Breast epithelium (tissue), 4 donors: Measurements from ENCODE around the gene ABI2. TPM values are rescaled to one million over a fixed set of nuclear protein-coding genes. Genes with fewer than 3 reads are reported as not detected.
A peak's percentile ranks its signal among the peaks of the same experiment; 100 is the strongest.

Source experiments
- DNase-seq, 2 donors: peaks; one replicate each; pipeline ENCODE4 v3.0.0-alpha.2; 2019; ENCODE audit warnings: low spot score in 2 of 2
- H3K27ac ChIP-seq, 2 donors: fragments of 200-600 bp; sonication (generic) in 1 of 2; one replicate each; pipeline ENCODE4 v1.5.1; 2016 to 2019; ENCODE audit warnings: mild to moderate bottlenecking in 1 of 2
- H3K27me3 ChIP-seq, 2 donors: fragments of 200-600 bp; sonication (generic) in 1 of 2; one replicate each; pipeline versions ENCODE4 v1.5.1 to v1.6.0; 2017 to 2019; ENCODE audit warnings: control low read depth in 1 of 2, mild to moderate bottlenecking in 1 of 2
- H3K36me3 ChIP-seq: fragments of 200-600 bp; one replicate; pipeline ENCODE4 v1.5.1; 2019
- H3K4me1 ChIP-seq, 2 donors: fragments of 200-600 bp; sonication (generic); one replicate each; pipeline ENCODE4 v1.5.1; 2016 to 2019; ENCODE audit warnings: control low read depth in 1 of 2
- H3K4me3 ChIP-seq, 3 donors: fragments of 200-600 bp; sonication (generic); 1 replicate in 2 of 3; 2 replicates in 1 of 3; pipeline ENCODE4 v1.5.1; 2016 to 2019; ENCODE audit warnings: mild to moderate bottlenecking in 3 of 3, moderate library complexity in 2 of 3
- H3K9me3 ChIP-seq, 2 donors: fragments of 200-600 bp; sonication (generic) in 1 of 2; one replicate each; pipeline ENCODE4 v1.5.1; 2016 to 2019; ENCODE audit warnings: control low read depth in 1 of 2
- CTCF ChIP-seq, 3 donors: fragments of 450-650 bp; IDR thresholded peaks; one replicate each; pipeline ENCODE4 v1.5.1; 2016 to 2017; ENCODE audit warnings: antibody characterized with exemption in 3 of 3, mild to moderate bottlenecking in 3 of 3, moderate library complexity in 3 of 3
- POLR2A ChIP-seq: fragments of 450-650 bp; IDR thresholded peaks from one replicate; pipeline ENCODE4 v1.6.1; 2016; ENCODE audit warnings: antibody characterized with exemption, mild to moderate bottlenecking, moderate library complexity
- POLR2AphosphoS5 ChIP-seq, 3 donors: sonication (generic); formaldehyde crosslinking; IDR thresholded peaks; one replicate each; pipeline ENCODE4 v1.6.1; 2017; ENCODE audit warnings: antibody characterized with exemption in 3 of 3
- intact Hi-C: fragments of 100-400 bp; cut with DNase I; formaldehyde crosslinking; loops from one replicate; pipeline ENCODE4 v1.15.1; 2023; ENCODE audit warnings: low total_unique reads
- total RNA-seq, 3 donors: library from RNA; depleted of rRNA; stranded (reverse); fragments of >200 nt; gene quantifications; one replicate each; pipeline ENCODE4 v1.1.0, GENCODE V29; 2016

ABI2 gene
- total RNA-seq, result 10 to 100 TPM; 16.0 to 71.6 (median 46.9) TPM

GRCh38 chr2:203327901-203328759, at the start of gene ABI2:
TSS of gene ABI2 (plus strand) at chr2:203328394. CDS start at chr2:203328515, 121 bp downstream.
- Histone ChIP-seq H3K4me3 (peak within 1 kb of the TSS; percentile 96 to 97 (median 96)), H3K27ac (peak within 1 kb of the TSS; percentile 94), H3K4me1 (no peaks in the 10 kb centered on the region), H3K27me3 (no peaks in the 10 kb centered on the region), H3K36me3 (no peaks in the 10 kb centered on the region), H3K9me3 (no peaks in the 10 kb centered on the region)
- intact Hi-C loops, result no loop called here
- TF ChIP-seq POLR2A (no peak), POLR2AphosphoS5 (IDR thresholded peaks at IDR 0.05) (peak; percentile 13 to 60 (median 26))
- DNase-seq, result peak; percentile 57 to 70

GRCh38 chr2:203279288-203279687, 48.9 kb upstream of the ABI2 start:
- Histone ChIP-seq H3K4me3 (no peak overlapping the region), H3K27ac (no peak overlapping the region), H3K4me1 (no peaks in the 10 kb centered on the region), H3K9me3 (no peaks in the 10 kb centered on the region), H3K36me3 (peaks cover 4% of the 10 kb centered on the region), H3K27me3 (no peaks in the 10 kb centered on the region)
- no peak for DNase-seq
- TF ChIP-seq CTCF (IDR thresholded peaks at IDR 0.05) (no peak), POLR2A (no peak), POLR2AphosphoS5 (IDR thresholded peaks at IDR 0.05) (no peak)
- intact Hi-C loops, result no loop called here

GRCh38 chr2:203280428-203281064, 47.6 kb upstream of the ABI2 start:
- DNase-seq, result no peak
- Histone ChIP-seq H3K27me3 (no peaks in the 10 kb centered on the region), H3K36me3 (peaks cover 5% of the 10 kb centered on the region), H3K4me3 (no peak overlapping the region), H3K4me1 (no peaks in the 10 kb centered on the region), H3K9me3 (no peaks in the 10 kb centered on the region), H3K27ac (no peak overlapping the region)
- intact Hi-C loops, result no loop called here
- no peak for TF ChIP-seq CTCF (IDR thresholded peaks at IDR 0.05)
- no peak for TF ChIP-seq POLR2AphosphoS5 (IDR thresholded peaks at IDR 0.05)
- TF ChIP-seq POLR2A, result no peak

- Histone ChIP-seq H3K4me3 (no peak overlapping the region), H3K4me1 (no peaks in the 10 kb centered on the region), H3K27ac (no peak overlapping the region), H3K27me3 (no peaks in the 10 kb centered on the region), H3K9me3 (no peaks in the 10 kb centered on the region), H3K36me3 (peaks cover 5% of the 10 kb centered on the region)
- DNase-seq, result no peak
- TF ChIP-seq CTCF (IDR thresholded peaks at IDR 0.05) (no peak), POLR2AphosphoS5 (IDR thresholded peaks at IDR 0.05) (no peak), POLR2A (no peak)
- intact Hi-C loops, result no loop called here
Measured at GRCh38 chr2:203282101-203282500, 46.1 kb upstream of the ABI2 start.

GRCh38 chr2:203286532-203286931, 41.7 kb upstream of the ABI2 start:
- no peaks in the 10 kb centered on the region for H3K27me3 ChIP-seq
- intact Hi-C loops, result no loop called here
- no peaks in the 10 kb centered on the region for H3K4me1 ChIP-seq
- H3K4me3 ChIP-seq, result no peak overlapping the region
- TF ChIP-seq CTCF (IDR thresholded peaks at IDR 0.05), result no peak
- TF ChIP-seq POLR2A, result no peak
- TF ChIP-seq POLR2AphosphoS5 (IDR thresholded peaks at IDR 0.05), result no peak
- no peak for DNase-seq
- H3K27ac ChIP-seq, result no peak overlapping the region
- no peaks in the 10 kb centered on the region for H3K9me3 ChIP-seq
- H3K36me3 ChIP-seq, result peaks cover 5% of the 10 kb centered on the region
